NCI-H82 (cell line): Measurements from ENCODE around the gene TOX3.

ENCODE experiments used
- DNase-seq: peaks from one replicate; lab custom pipeline; 2025; lab: John Stamatoyannopoulos, UW

Gene TOX3

DNA sequence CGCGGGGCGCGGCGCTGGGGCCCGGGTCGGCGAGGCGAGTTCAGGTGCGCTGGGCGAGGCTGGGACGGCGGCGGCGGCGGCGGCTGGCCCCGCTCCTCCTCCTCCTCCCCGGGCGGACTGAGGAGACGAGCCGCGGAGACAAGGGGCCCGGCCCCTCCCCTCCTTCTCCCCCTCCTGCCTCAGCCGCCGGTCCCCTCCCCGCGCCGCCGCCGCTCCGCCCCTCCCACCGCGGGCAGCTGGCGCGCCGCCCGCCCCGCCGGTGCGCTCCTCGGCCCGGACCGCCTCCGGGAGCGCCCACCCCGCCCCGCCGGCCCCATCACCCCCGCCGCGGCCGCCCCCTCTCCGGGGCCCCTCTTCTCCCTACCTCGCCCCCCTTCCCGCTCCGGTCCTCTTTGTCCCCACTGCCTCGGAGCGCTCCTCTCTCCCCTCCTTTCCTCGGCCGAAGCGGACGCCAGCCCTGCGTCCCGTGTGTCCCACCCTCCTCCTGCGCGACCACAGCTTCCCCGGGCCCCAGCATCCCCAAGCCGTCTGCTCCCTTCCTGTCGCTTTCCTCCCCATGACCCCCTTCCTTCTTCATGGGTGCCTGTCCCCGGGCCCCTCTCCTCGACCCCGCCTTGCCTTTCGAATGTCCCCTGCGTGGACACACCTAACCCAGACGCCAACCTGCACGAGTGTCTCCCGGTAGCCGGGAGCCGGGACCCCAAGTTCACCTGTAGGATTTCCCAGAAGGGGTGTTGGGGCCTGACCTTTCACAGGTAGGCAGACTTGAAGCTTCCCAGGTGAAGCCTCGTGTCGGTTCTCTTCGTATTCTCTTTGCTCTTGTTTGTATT is at the start of gene TOX3:
TOX3 (minus strand) TSS at position 140 of the 830 bp plus-strand sequence. CDS start 420 bp downstream, outside the sequence.
- DNase-seq: peak; percentile 78

DNA sequence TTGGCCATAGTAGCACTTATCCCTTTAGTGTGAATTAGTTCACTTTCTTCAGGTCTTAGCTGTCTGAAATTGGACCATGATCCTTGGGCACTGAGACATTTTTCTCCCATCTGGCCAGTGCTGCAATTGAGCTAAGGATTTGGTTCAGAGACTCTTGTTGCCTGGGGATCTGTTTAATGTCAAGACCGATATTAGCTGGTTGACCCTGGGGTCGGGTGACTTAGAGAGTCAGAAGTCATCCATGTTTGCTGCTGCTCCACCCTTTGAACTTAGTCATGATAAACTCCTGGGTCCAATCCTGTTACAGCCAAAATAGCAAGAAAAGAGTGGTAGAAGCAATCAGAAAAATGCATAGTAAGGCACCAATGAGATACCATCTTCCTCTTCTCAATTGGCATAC is 45.8 kb upstream of the TOX3 start:
- DNase-seq: peak; percentile 96

DNA sequence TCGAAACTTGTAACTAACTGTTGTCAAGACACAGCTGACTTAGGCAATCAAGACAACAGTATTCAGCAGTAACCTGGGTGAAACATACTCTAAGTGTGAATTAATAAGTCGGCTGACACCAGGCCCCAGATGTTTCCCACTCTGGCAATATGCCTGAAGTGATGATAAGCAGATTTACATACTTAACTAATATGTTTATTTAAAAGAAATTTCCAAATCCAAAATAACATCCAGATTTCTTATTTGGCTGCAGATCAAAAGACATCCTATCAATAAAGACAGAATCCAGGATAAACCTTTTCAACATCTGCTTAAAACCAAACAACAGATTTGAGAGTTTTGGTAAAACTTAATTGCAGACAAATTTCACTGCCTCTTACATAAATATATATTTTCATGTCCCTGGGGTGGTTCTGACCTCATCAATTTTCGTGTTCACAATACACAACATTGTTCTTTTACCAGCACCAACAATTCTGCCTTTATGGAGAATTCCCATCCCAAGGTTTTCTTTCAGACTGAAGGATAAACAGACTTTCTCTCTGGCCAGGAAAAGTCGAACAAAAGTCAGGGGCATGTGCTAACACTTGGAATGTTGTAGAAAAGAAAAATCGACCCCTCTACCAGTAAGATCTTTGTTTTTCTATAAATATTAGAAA is 45.1 kb upstream of the TOX3 start:
- DNase-seq: peak; percentile 66

DNA sequence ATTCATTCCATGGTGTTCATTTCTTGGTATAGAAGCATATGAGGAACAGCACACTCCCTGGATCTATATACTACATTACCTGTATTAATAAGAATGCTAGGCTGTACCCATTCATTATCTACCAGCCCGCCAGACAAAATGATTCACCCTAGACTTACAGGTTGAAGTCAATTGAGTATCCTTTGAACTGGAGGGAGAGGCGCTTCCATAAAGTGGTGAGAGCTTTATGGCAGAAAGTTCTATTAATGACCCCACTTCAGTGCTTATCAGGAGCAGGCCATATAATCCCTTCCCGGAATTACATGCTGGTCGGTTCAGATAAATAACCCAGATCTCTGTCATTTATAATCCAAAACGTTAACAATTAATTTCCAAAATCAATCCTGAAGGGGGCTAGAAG is 44.5 kb upstream of the TOX3 start:
- DNase-seq: peak; percentile 66

DNA sequence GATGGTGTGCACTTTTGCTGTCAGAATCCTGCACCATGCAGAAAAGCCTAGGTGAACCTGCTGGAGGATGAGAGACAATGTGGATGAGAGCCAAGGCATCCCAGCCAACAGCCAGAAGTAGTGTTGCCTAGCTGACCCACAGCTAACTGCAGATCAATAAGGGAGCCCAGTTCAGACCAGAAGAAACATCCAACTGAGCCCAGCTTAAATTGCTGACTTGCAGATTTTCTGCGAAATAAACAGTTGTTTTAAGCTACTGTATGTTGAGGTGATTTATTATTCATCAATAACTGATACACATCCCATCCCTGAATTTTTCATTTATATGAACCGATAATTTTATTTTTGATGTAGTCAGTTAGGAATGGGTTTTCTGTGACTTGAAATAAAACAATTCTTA is 39.2 kb upstream of the TOX3 start:
- DNase-seq: no peak

DNA sequence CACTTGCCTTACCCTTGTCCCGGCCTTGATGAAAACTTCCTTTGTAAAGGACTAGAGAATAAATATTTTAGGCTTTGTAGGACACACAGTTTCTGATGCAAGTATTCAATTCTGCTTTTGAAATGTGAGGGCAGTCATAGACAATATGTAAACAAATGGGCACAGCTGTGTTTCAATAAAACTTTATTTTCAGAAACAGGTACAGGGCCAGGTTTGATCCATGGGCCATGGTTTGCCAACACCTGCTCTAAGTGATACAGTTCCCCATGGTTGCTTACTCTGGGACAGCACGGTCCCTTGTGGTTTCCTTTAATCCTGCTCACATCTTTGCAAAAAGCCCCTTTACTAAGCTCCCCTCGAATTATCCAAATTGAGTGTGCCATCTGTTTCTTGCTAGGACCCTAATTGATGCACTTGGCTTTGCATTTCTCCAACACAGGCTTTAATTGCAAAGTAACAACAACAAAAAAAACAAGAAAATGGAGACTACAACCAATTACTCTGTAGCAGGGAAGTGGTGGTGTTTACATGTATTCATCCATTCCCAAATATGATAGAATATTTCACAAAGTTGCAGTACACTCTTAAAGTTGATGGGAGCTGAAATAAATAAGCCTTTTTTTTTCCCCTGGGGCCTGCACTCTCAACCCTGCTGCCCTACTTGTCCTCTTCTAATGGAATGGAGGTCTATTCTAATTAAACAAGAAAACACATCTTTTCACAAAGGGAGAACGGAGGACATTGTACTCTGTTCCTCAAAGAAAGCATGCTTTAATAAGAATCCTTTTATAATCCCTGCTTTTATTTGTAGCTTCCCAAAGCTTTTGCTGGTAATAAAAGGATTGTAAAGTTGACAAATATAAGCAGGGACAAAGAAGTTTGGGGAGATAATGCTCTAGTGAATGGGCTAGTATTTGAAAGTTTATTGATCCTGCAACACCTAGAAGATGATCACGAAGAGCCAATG is 37.7 kb upstream of the TOX3 start:
- peak; percentile 97 for DNase-seq

DNA sequence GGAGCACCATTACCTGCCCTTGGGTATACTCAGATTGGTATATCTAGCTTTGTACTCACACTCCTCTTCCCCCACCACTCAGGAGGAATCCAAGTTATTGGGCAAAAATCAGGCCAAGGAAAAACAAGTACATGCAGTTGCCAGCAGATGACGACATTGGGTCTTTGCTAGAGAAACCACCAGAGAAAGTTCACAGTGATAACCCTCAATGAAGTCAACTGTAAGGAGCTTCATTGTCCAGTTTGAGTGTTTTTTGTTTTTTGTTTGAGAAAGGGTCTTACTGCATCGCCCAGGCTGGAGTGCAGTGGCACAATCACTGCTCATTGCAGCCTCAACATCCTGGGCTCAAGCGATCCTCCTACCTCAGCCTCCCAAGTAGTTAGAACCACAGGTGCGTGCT is 34.6 kb upstream of the TOX3 start:
- peak; percentile 1 for DNase-seq

DNA sequence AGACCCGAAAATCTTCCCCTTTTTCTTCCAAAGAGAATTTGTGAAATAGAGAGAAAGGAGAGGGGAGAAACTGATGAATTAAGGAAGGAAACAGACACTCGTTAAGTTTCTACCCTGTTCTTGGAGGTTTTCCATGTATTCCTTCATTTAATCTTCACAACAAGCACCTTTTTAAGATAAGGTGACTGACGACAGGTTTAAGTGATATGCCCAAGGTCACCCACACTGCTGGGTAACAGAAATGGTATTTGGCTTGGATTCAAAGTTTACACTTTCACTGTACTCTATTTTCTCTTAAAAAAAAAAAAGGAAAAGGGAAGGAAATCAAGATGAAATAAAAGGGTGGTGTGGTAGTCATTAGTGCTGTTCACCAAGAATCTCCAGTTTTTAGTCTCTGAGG is 33.5 kb upstream of the TOX3 start:
- no peak for DNase-seq

DNA sequence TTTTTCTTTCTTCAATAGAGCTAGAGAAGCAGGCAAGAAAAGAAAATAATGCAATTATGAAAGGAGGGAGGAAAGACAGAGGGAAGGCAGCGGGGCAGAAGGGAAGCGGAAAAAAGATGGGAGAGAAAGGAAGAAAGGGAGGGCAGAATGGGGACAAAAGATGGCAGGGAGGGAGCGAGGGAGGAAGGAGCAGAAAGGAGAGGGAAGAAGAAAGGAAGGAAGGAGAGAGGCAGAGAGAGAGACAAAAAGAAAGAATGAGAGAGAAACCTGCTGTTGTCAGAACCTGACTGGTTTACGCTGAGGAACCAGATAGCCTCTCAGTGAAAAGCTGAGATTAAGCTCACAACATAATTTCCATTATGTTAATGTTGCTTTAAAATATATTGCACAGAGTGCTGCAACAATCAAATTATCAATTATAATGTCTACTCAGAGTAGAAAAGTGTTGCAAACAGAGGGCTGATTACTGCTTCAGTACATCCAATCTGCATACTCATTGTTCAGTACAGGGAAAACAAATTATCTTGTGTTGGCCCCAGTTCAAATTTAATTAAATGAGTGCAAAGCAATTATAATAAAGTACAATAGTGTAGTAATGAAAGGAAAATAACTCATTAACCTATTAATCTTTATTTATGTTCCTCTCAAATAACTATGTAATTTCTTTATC is 32.0 kb upstream of the TOX3 start:
- no peak for DNase-seq

DNA sequence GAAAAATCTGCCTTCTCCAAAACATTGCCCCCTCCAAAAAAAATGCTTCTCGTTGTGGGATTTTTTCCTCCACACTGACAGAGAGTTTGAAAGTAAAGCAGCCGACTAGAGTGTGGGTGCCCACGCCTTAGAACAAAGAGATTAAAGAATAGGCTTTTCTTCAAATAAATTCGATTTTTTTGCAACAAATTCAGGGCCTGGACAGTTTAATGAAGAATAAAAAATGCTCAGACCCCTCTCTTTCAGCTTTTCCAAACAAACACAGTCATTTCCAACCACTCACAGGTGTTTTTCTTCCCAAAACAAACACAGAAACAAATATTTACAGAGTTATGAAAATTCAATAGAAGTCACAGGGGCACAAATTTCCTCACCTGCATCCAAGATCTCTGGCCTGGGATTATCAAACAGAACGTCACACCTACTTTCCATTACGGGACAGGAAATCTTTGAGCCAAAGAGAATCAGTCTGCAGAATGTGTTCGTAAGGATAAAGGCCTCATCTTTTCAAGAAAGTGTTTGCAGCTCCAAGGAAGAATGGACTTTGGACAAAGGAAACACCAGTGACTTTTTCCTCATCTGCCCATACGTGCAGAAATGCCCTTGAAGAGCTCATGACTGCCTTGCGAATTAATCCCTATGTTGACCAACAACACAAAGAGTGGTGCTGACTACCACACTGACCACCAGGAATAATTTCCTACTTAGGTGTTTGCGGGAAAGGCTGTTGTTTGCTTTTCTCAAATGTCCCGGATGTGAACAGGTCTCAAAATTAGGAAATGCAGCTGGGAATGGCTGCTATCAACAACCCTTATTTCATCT is 31.3 kb upstream of the TOX3 start:
- DNase-seq: no peak

DNA sequence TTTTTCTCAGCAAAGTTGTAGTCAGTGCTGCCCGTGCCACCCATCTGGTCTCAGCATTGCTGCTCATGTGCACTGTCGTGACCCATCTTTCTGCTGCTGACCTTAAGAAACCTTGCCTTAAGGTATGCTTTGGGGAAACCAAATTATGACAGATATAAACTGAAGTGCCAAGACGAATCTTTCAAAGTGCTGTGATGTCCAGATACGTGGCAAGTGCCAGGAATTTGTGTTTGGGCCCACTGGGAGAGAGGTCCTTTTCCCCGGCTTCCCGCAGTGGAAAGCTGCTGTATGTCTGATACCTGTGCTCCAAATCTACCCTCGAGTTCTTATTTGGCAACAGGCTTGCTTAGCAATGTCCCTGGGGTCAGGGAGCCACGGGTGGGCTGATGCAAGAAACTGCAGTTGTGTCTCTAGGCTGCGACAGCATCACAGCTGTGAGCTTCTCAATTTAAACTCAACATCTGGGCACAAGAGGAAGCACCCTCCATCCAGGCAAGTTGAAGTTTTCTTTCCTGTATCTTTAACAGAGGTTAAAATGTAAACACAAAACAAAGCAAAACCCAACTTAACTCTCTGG is 30.3 kb upstream of the TOX3 start:
- no peak for DNase-seq

DNA sequence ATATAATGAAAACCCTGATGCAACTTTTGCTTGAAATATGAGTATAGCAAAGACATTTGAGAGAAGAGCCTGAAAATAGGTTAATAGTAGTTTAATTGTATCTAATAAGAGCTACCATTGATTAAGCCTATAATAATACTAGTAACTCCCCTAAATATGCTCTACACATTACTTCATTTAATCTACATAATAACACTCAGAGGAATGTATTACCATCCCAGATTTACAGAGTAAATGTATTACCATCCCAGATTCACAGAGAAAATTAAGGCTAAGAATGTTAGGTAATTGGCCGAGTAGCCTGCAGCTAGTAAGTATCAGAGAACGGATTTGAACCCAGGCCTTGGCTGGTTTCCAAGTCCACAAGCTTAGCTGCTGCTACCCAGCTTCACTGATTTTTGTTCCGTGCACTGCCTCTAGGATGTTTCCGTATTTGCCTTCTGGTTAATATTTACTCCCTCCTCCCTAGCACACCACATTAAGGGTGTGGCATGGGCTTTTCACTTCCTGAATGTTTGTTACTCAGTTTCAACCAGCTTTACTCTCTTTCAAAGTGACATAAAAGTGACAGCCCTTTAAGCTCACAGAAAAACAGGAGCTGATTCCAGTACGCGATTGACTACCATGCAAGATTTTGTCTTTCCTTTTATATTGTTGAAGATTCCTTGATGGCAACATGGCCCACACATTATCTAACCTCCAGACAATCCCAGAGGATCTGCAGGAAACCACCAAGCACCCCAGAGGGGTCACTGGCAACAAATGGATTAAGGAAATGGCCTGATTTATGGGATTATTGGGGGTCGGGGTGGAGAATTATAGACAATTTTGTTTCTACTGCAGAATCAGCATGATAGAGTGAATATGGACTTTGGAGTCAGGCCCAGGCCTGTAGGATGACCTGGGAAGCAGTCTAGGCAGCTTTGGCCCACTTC is 26.7 kb upstream of the TOX3 start:
- DNase-seq: peak; percentile 3

DNA sequence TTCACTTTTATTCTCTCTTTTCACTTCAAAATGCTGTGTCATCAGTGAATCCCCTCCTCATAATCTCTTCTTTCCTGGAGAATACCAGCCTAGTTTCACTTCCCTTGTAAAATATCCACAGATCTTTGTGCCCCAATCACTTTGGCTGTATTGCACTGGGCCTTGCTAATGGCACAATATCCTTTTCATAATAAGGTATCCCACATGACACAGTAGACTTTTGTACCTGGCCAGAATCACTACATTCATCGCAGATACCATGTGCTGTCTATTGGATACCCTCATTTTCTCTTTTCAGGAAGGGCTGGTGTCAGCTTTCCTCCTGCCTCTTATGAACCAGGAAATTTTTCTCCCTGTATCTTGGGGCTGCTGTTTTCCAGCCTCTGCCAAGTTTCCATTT is 25.7 kb upstream of the TOX3 start:
- DNase-seq: no peak

DNA sequence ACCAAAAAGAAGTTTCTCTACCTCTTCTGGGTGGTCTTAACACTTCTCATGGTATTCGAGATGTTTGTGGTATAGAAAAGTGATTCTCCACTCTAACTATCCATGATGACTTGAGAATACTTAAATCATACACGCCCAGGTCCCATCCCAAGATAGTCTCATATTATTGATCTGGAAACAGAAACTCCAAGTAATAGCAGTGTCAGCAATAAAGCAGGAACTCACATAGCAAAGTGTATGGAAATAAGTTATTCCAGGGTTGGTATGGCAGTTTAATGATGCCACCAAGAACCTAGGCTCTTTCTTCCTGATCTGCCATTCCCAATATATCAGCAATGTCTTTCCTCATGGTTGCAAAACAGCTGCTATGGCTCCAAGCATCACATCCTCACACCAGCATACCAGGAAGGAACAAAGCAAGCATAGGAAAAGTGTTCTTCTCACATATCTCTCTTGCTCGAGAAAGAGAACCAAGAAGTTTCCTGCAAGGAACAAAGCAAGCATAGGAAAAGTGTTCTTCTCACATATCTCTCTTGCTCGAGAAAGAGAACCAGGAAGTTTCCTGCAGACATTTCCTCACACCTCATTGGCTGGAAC is 23.6 kb upstream of the TOX3 start:
- DNase-seq: no peak

DNA sequence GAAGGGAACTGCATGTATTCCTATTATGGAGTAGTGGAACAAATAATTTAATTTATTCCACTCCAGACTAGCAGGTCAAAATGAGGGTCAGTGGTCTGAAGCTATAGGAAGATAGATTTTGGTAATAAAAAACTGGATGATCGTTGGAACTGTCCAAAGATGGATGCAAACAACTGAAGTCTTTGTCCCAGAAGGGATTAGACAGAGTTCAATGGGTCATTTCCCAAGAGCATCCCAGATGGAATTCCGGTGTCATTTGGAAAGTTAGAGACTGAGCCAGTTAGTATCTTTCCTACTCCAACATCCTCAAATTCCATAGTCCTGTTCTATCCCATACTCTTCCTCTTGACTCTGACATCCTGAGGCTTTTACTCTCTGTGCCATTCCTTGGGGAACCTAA is 22.8 kb upstream of the TOX3 start:
- no peak for DNase-seq

DNA sequence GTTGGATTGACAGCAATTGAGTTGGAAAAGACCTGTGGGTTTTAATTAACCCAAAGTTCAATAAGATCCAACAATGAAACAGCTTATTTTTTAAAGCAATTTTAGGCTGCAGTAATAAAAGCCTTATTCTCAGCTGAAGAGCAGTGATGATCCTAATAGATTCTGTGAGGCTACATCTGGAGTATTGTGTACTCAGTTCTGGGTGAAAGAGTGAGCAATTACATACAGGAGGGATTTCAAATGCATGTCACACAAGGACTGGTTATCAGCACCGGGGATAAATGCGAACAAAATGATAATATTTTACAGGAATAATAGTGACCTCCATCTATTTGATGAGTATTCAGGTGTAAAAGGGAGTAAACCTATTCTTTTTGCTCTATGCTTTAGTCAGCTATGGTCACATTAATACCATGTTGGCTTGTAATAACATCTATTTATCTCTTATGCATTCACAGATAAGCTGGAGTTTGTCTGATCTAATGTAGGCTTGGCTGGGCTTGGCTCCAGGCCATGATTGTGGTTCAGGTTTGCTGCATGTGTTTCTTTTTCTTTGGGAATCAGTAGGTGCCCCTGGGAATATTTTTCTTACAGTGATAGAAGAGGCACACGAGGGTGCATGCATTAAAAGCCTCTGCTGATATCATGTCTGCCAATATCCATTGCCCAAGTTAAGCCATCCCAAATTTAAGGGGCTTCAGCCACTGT is 22.2 kb upstream of the TOX3 start:
- DNase-seq: no peak

DNA sequence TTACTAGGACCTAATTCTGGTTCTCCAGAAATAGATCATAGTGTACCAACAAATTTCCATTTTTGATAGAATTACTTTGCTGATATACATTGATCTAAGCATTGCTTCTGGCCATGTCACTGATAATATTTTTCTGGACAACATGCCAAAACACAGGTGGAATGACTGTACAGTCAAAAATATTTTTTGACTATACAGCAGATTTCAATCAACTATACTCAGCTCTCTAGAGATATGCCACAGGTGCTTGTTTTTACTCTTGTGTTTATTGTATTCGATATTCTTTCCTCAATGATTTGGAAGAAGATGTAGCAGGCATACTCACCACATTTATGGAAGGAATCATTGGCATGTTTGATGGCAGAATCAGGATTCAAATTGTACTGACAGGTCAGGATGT is 21.6 kb upstream of the TOX3 start:
- DNase-seq: no peak

DNA sequence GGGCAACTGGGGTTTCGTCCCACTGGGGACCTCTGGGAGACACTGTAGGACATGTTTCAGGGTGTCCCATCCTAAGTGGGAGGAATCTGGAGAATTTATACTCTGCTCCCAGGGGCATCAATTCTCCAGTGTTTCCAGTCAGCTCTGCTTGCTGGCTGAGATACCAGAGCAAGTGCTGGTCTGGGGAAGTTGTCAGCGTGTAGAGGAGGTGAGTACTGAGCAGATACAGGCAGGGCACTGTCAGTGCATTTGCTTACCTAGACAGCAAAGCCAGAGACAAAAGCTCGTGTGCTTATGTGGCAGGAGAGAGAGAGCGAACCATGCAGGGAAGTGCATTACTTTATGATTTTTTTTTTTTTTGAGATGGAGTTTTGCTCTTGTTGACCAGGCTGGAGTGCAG is 20.2 kb upstream of the TOX3 start:
- no peak for DNase-seq
